Transverse colon (tissue), 4 donors: ENCODE results near the gene IQGAP1. TPM values are rescaled to one million over a fixed set of nuclear protein-coding genes. Genes with fewer than 3 reads are reported as not detected.

Experiments used
- DNase-seq: peaks from one replicate; pipeline ENCODE4 v3.0.0-alpha.2; 2019
- H3K27ac ChIP-seq, 4 donors: fragments of 200-600 bp; sonication (generic); 2 replicates each; pipeline ENCODE4 v1.5.1; 2016 to 2018; ENCODE audit warnings: inconsistent platforms in 4 of 4
- H3K27me3 ChIP-seq: fragments of 200-600 bp; sonication (generic); 2 replicates; pipeline ENCODE4 v1.5.1; 2017; ENCODE audit warnings: inconsistent platforms
- H3K36me3 ChIP-seq, 4 donors: fragments of 200-600 bp; sonication (generic); 2 replicates each; pipeline ENCODE4 v1.5.1; 2017 to 2019; ENCODE audit warnings: inconsistent platforms in 4 of 4
- H3K4me1 ChIP-seq, 4 donors: fragments of 200-600 bp; sonication (generic); 2 replicates each; pipeline ENCODE4 v1.5.1; 2017 to 2020; ENCODE audit warnings: inconsistent platforms in 4 of 4
- H3K4me3 ChIP-seq, 4 donors: fragments of 200-600 bp; sonication (generic); 1 replicate in 1 of 4; 2 replicates in 3 of 4; pipeline versions ENCODE4 v1.5.1 to v1.6.1; 2017 to 2019; ENCODE audit warnings: inconsistent platforms in 4 of 4
- H3K9me3 ChIP-seq, 2 donors: fragments of 200-600 bp; sonication (generic); 2 replicates each; pipeline ENCODE4 v1.5.1; 2017 to 2019; ENCODE audit warnings: inconsistent platforms in 2 of 2
- CTCF ChIP-seq, 5 experiments: fragments of 200-600 bp in 3 of 5; fragments of 450-650 bp in 2 of 5; sonication (generic) in 3 of 5; IDR thresholded peaks; 1 replicate in 2 of 5; 2 replicates in 3 of 5; pipeline ENCODE4 v1.5.1; 2016 to 2017; ENCODE audit warnings: antibody characterized with exemption in 5 of 5, inconsistent platforms in 3 of 5, mild to moderate bottlenecking in 2 of 5, moderate library complexity in 1 of 5
- EP300 ChIP-seq: sonication (generic); formaldehyde crosslinking; IDR thresholded peaks from one replicate; pipeline ENCODE4 v1.6.1; 2017; ENCODE audit warnings: antibody characterized with exemption, low read depth
- POLR2A ChIP-seq: fragments of 450-650 bp; IDR thresholded peaks from one replicate; pipeline ENCODE4 v1.6.1; 2016; ENCODE audit warnings: antibody characterized with exemption, mild to moderate bottlenecking, moderate library complexity
- POLR2AphosphoS5 ChIP-seq, 3 donors: sonication (generic); formaldehyde crosslinking; IDR thresholded peaks; one replicate each; pipeline ENCODE4 v1.6.1; 2016; ENCODE audit warnings: antibody characterized with exemption in 3 of 3
- WGBS, 2 donors: methylation state at CpG; one replicate each; pipeline ENCODE4 v1.1.5; 2018; ENCODE audit warnings: low coverage in 1 of 2; 5-methylcytosine and 5-hydroxymethylcytosine counted together
- in situ Hi-C, 4 donors: fragments of 200-750 bp; cut with MboI; loops; one replicate each; pipeline versions ENCODE4 v1.15.0 to v1.15.1; 2017; ENCODE audit warnings: low sequenced_read_pairs in 3 of 4, low pct_ligation_motif_present in 1 of 4, low pct_unique_long_range_greater_than_20kb in 1 of 4
- intact Hi-C: fragments of 100-400 bp; cut with DNase I; formaldehyde crosslinking; loops from one replicate; pipeline ENCODE4 v1.15.1; 2023; ENCODE audit warnings: low total_unique reads
- total RNA-seq, 4 donors: library from RNA; depleted of rRNA; stranded (reverse); fragments of >200 nt; gene quantifications; one replicate each; pipeline ENCODE4 v1.1.0, GENCODE V29; 2016

IQGAP1 gene
- total RNA-seq, 4 donors from 2014 or later, result 82.8 to 354 (median 282) TPM

GRCh38 chr15:90459368-90459767 is 71.3 kb downstream of the IQGAP1 start:
- Histone ChIP-seq H3K27me3 (no peaks in the 10 kb centered on the region), H3K9me3 (no peaks in the 10 kb centered on the region), H3K27ac (no peak overlapping the region), H3K4me1 (peaks cover 0 to 12% (median 1%) of the 10 kb centered on the region in 4 donors), H3K4me3 (no peak overlapping the region), H3K36me3 (peaks cover 0 to 55% (median 20%) of the 10 kb centered on the region in 4 donors)
- no peak for TF ChIP-seq POLR2AphosphoS5 (IDR thresholded peaks at IDR 0.05)
- no peak for TF ChIP-seq EP300
- TF ChIP-seq POLR2A, result no peak
- TF ChIP-seq CTCF (IDR thresholded peaks at IDR 0.05), result no peak
- DNase-seq, result no peak
- intact Hi-C loops, result no loop called here
- in situ Hi-C loops, result no loop called here
- WGBS, 2 donors, result 68 to 77% methylated on average over 4 of the region's 4 CpGs

- no peak overlapping the region for H3K4me3 ChIP-seq
- TF ChIP-seq CTCF (IDR thresholded peaks at IDR 0.05), result no peak
- TF ChIP-seq POLR2A, result no peak
- no peak for TF ChIP-seq EP300
- TF ChIP-seq POLR2AphosphoS5 (IDR thresholded peaks at IDR 0.05), result no peak
- no peak overlapping the region for H3K27ac ChIP-seq
- peaks cover 0 to 46% (median 15%) of the 10 kb centered on the region in 4 donors for H3K36me3 ChIP-seq
- DNase-seq, result no peak
- in situ Hi-C loops (no loop called here), intact Hi-C loops (no loop called here)
- H3K27me3 ChIP-seq, result no peaks in the 10 kb centered on the region
- 90 to 96% methylated on average over 6 of the region's 6 CpGs for whole genome bisulfite sequencing, 2 donors
- peaks cover 0 to 21% (median 1%) of the 10 kb centered on the region in 4 donors for H3K4me1 ChIP-seq
- no peaks in the 10 kb centered on the region for H3K9me3 ChIP-seq
These were observed 72.2 kb downstream of the IQGAP1 start for GRCh38 chr15:90460142-90460824.

GRCh38 chr15:90463381-90463780 is 75.3 kb downstream of the IQGAP1 start:
- intact Hi-C loops, result no loop called here
- H3K36me3 ChIP-seq, result peaks cover 0 to 43% (median 15%) of the 10 kb centered on the region in 4 donors

GRCh38 chr15:90465140-90465929 is 77.3 kb downstream of the IQGAP1 start:
- TF ChIP-seq EP300 (no peak), POLR2AphosphoS5 (IDR thresholded peaks at IDR 0.05) (no peak), CTCF (IDR thresholded peaks at IDR 0.05) (no peak), POLR2A (no peak)
- intact Hi-C loops (no loop called here), in situ Hi-C loops (no loop called here)
- no peaks in the 10 kb centered on the region for H3K27me3 ChIP-seq
- peaks cover 0 to 26% (median 1%) of the 10 kb centered on the region in 4 donors for H3K4me1 ChIP-seq
- no peak overlapping the region for H3K4me3 ChIP-seq
- no peaks in the 10 kb centered on the region for H3K9me3 ChIP-seq
- no peak for DNase-seq
- peaks cover 0 to 52% (median 16%) of the 10 kb centered on the region in 4 donors for H3K36me3 ChIP-seq
- H3K27ac ChIP-seq, result peak overlapping the region in 1 of 4 donors; percentile 29
- 70 to 80% methylated on average over 7 of the region's 7 CpGs for WGBS, 2 donors

More at GRCh38 chr15:90463381-90463780, 75.3 kb downstream of the IQGAP1 start:
- TF ChIP-seq POLR2AphosphoS5 (IDR thresholded peaks at IDR 0.05) (peak in 1 of 3 donors; percentile 48), POLR2A (no peak)
- no peak overlapping the region for H3K4me3 ChIP-seq
- no peak for DNase-seq
- WGBS, 2 donors, result 71 to 92% methylated on average over 2 to 3 of the region's 3 CpGs
- no peaks in the 10 kb centered on the region for H3K9me3 ChIP-seq
- peaks cover 0 to 27% (median 1%) of the 10 kb centered on the region in 4 donors for H3K4me1 ChIP-seq
- in situ Hi-C loops, result no loop called here
- H3K27me3 ChIP-seq, result no peaks in the 10 kb centered on the region
- peak overlapping the region in 3 of 4 donors; percentile 14 to 44 (median 18) for H3K27ac ChIP-seq
